Measurements from ENCODE around the gene VAMP3. TPM values are rescaled to one million over a fixed set of nuclear protein-coding genes. Genes with fewer than 3 reads are reported as not detected.
A peak's percentile ranks its signal among the peaks of the same experiment; 100 is the strongest.

The VAMP3 gene
- total RNA-seq, 1 donor from 2014 or later = 31.8 TPM

DNA sequence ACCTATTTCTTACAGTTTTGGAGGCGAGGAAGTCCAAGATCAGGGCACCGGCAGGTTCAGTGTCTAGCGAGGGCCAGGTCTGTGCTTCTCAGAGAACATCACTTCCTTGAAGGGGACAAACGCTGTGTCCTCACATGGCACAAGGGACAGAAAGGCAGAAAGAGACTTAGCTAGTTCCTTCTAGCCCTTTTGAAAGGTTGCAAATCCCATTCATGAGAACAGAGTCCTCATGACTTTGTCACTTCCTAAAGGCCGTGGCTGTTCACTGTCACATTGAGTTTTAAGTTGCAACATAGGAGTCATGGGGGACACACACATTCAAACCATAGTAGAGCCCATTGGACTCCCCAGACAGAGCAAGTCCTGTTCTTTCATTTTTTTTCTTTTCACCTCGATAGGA, 40.4 kb downstream of the VAMP3 start:
- Mint-ChIP-seq H3K9me3 (peaks cover 15% of the 10 kb centered on the region), H3K4me1 (no peaks in the 10 kb centered on the region), H3K27ac (no peak overlapping the region), H3K36me3 (ENCODE audit: low read depth) (peaks cover 22% of the 10 kb centered on the region), H3K4me3 (no peak overlapping the region), H3K27me3 (no peaks in the 10 kb centered on the region)
- ChIA-PET POLR2A (no interaction called here), CTCF (interaction anchor here (1.2 kb wide), 1 partner anchor 93 kb away, joined by 4 read pairs; no protein-coding TSS in a partner anchor)
- DNase-seq = no peak
- no peak for ATAC-seq (ENCODE audit: low read depth)
- intact Hi-C loops (cut with micrococcal nuclease) = no loop called here
- TF ChIP-seq, protein P1, sequence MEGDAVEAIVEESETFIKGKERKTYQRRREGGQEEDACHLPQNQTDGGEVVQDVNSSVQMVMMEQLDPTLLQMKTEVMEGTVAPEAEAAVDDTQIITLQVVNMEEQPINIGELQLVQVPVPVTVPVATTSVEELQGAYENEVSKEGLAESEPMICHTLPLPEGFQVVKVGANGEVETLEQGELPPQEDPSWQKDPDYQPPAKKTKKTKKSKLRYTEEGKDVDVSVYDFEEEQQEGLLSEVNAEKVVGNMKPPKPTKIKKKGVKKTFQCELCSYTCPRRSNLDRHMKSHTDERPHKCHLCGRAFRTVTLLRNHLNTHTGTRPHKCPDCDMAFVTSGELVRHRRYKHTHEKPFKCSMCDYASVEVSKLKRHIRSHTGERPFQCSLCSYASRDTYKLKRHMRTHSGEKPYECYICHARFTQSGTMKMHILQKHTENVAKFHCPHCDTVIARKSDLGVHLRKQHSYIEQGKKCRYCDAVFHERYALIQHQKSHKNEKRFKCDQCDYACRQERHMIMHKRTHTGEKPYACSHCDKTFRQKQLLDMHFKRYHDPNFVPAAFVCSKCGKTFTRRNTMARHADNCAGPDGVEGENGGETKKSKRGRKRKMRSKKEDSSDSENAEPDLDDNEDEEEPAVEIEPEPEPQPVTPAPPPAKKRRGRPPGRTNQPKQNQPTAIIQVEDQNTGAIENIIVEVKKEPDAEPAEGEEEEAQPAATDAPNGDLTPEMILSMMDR (IDR thresholded peaks at IDR 0.05) = no peak

DNA sequence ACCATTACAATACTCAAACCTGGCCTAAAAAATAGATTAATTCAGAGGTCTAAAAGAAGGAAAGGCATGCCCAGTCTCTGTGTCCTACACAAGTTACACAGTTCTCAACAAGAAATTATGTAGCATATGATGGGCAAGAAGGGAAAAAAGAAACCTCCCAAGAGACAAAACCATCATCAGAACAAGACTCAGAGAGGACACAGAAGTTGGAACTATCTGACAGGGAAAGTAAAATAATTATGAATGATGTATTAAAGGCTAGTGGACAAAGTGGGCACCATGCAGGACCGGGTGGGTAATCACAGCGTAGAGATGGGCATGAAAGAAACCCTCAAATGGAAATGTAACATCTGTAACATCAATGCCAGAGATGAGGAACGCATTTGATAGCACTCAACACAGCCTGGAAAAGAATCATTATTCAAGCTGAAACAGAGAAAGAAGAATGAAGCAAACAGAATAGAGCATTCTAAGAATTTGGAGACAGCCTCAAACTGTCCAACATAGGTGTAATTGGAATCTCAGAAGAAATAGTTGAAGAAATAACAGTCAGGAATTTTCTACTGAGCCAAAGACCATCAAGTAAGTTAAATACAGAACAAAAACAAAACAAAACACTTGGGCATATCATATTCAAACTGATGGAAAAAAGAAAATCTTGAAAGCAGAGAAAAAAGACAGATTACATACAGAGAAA, 42.7 kb downstream of the VAMP3 start:
- Mint-ChIP-seq H3K36me3 (ENCODE audit: low read depth) (peaks cover 22% of the 10 kb centered on the region), H3K4me1 (no peaks in the 10 kb centered on the region), H3K4me3 (no peak overlapping the region), H3K27ac (no peak overlapping the region), H3K27me3 (no peaks in the 10 kb centered on the region), H3K9me3 (peaks cover 15% of the 10 kb centered on the region)
- ChIA-PET CTCF (no interaction called here), POLR2A (no interaction called here)
- TF ChIP-seq, protein P1 (IDR thresholded peaks at IDR 0.05) = no peak
- DNase-seq (no peak), ATAC-seq (ENCODE audit: low read depth) (no peak)
- intact Hi-C loops (cut with micrococcal nuclease) = no loop called here

DNA sequence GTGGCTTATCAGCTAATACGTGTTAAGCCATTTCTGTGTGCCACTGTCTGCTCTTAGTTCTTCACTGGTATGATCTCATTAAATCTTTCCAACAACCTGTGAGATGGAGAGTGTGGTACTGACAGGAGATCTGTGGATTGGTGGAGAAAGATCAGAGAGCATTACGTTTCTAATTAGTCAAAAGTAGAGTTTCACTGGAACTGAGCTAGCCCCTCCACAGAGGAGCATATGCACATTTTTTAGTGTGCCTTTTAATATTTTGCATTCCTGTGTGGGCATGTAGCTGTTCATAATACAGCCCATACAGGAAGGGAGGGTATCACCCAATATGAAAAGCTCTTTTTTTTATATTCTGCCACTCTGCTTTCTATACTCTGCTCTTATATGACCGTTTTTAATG, 50.2 kb downstream of the VAMP3 start:
- no peaks in the 10 kb centered on the region for H3K4me1 Mint-ChIP-seq
- H3K9me3 Mint-ChIP-seq = no peaks in the 10 kb centered on the region
- intact Hi-C loops (cut with micrococcal nuclease) = no loop called here
- H3K27me3 Mint-ChIP-seq = no peaks in the 10 kb centered on the region
- CTCF ChIA-PET = no interaction called here
- H3K27ac Mint-ChIP-seq = no peak overlapping the region
- ATAC-seq (ENCODE audit: low read depth) = no peak
- POLR2A ChIA-PET = no interaction called here
- TF ChIP-seq, protein P1 (IDR thresholded peaks at IDR 0.05) = no peak
- no peak overlapping the region for H3K4me3 Mint-ChIP-seq
- peaks cover 2% of the 10 kb centered on the region for H3K36me3 Mint-ChIP-seq (ENCODE audit: low read depth)
- DNase-seq = no peak

DNA sequence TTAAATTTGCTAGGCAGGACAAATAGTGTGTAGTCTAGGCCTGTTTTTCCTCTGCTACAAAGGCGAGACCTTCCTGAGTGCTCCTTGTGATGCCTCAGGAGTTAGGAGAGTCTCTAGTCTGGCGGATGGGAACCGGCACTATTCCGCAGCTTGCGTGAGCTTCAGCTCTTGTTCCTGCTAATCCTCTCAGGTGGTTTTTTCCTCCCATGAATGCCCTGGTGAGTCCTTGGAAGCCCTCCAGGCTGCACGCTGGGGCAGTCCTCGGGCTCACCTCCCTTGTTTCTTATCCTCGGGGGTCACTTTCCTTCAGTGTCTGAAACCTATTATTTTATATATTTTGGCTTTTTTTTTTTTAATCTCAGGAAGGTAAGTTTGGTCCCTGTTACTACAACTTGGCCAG, 53.6 kb downstream of the VAMP3 start:
- no peak for ATAC-seq (ENCODE audit: low read depth)
- Mint-ChIP-seq H3K27ac (no peak overlapping the region), H3K4me1 (peaks cover 5% of the 10 kb centered on the region), H3K4me3 (no peak overlapping the region), H3K27me3 (no peaks in the 10 kb centered on the region), H3K9me3 (no peaks in the 10 kb centered on the region), H3K36me3 (ENCODE audit: low read depth) (peaks cover 15% of the 10 kb centered on the region)
- TF ChIP-seq, protein P1 (IDR thresholded peaks at IDR 0.05) = no peak
- POLR2A ChIA-PET = no interaction called here
- CTCF ChIA-PET = no interaction called here
- intact Hi-C loops (cut with micrococcal nuclease) = no loop called here
- DNase-seq = no peak

DNA sequence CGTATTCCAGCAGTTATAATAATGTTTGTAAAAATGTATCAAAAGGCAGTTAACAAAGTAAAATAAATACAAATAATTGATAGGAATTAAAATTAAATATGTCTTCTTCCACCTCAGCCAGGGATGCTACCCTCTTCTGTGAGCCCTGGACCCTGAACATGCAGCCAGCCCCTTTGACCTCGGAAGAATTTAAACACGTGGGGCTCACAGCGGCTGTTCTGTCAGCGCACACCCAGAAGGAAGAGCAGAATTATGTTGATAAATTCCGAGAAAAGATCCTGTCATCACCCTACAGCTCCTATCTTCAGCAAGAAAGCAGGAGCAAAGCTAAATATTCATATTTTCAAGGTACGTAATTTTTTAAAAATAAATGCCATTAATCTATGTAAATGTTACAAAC, 55.3 kb downstream of the VAMP3 start:
- H3K4me3 Mint-ChIP-seq = peak overlapping the region; percentile 83
- no peaks in the 10 kb centered on the region for H3K9me3 Mint-ChIP-seq
- H3K27me3 Mint-ChIP-seq = no peaks in the 10 kb centered on the region
- no peak overlapping the region for H3K27ac Mint-ChIP-seq
- CTCF ChIA-PET = no interaction called here
- no peak for ATAC-seq (ENCODE audit: low read depth)
- H3K36me3 Mint-ChIP-seq (ENCODE audit: low read depth) = peaks cover 16% of the 10 kb centered on the region
- peaks cover 11% of the 10 kb centered on the region for H3K4me1 Mint-ChIP-seq
- DNase-seq = no peak
- POLR2A ChIA-PET = no interaction called here
- TF ChIP-seq, protein P1 (IDR thresholded peaks at IDR 0.05) = no peak
- intact Hi-C loops (cut with micrococcal nuclease) = no loop called here

Measured in activated B cell treated with CpG ODN at 0.5 μM for 24 hours (primary cell).